H9 (cell line): Measurements from ENCODE around the gene ARHGAP35. TPM values are rescaled to one million over a fixed set of nuclear protein-coding genes. Genes with fewer than 3 reads are reported as not detected.

Source experiments
- DNase-seq: peaks from one replicate; pipeline ENCODE4 v3.0.0-alpha.2; 2017
- H2AFZ ChIP-seq: one replicate; pipeline ENCODE4 v1.6.1; 2013; ENCODE audit warnings: mild to moderate bottlenecking, low read length, control low read depth, moderate library complexity
- H2AK5ac ChIP-seq: 2 replicates; pipeline ENCODE4 v1.6.1; 2013; ENCODE audit warnings: low read length, control low read depth, mixed read lengths; ENCODE audit not compliant: insufficient read length
- H2BK120ac ChIP-seq: one replicate; pipeline ENCODE4 v1.6.1; 2013; ENCODE audit warnings: low read depth, mild to moderate bottlenecking, low read length, control low read depth, inconsistent platforms; ENCODE audit not compliant: poor library complexity, severe bottlenecking
- H2BK12ac ChIP-seq: 2 replicates; pipeline ENCODE4 v1.6.1; 2013; ENCODE audit warnings: low read length, control low read depth, mixed read lengths, low read depth; ENCODE audit not compliant: insufficient read length
- H2BK15ac ChIP-seq: 2 replicates; pipeline ENCODE4 v1.6.1; 2013; ENCODE audit warnings: low read depth, low read length, control low read depth
- H2BK20ac ChIP-seq: one replicate; pipeline ENCODE4 v1.6.1; 2013; ENCODE audit warnings: low read depth, mild to moderate bottlenecking, low read length, control low read depth, inconsistent platforms; ENCODE audit not compliant: poor library complexity, severe bottlenecking
- H2BK5ac ChIP-seq: 2 replicates; pipeline ENCODE4 v1.6.1; 2013; ENCODE audit warnings: low read length, control low read depth, mixed read lengths; ENCODE audit not compliant: insufficient read length
- H3K14ac ChIP-seq: 2 replicates; pipeline ENCODE4 v1.6.1; 2013; ENCODE audit warnings: low read length, control low read depth; ENCODE audit not compliant: insufficient read depth
- H3K18ac ChIP-seq: 2 replicates; pipeline ENCODE4 v1.6.1; 2013; ENCODE audit warnings: low read depth, mild to moderate bottlenecking, mixed read lengths, low read length, control low read depth; ENCODE audit not compliant: insufficient read length
- H3K23ac ChIP-seq: 2 replicates; pipeline ENCODE4 v1.6.1; 2013; ENCODE audit warnings: low read length, control low read depth, mixed read lengths, low read depth; ENCODE audit not compliant: insufficient read length
- H3K23me2 ChIP-seq: 2 replicates; pipeline ENCODE4 v1.6.1; 2013; ENCODE audit warnings: low read depth, mild to moderate bottlenecking, mixed read lengths, low read length, control low read depth; ENCODE audit not compliant: insufficient read length, poor library complexity, severe bottlenecking
- H3K27ac ChIP-seq: 2 replicates; pipeline ENCODE4 v1.5.1; 2013; ENCODE audit warnings: low read length, control low read depth, mixed read lengths, low read depth; ENCODE audit not compliant: insufficient read length
- H3K27me3 ChIP-seq: 2 replicates; pipeline ENCODE4 v1.6.1; 2013; ENCODE audit warnings: low read length, control low read depth, inconsistent platforms; ENCODE audit not compliant: insufficient read depth
- H3K4ac ChIP-seq: 2 replicates; pipeline ENCODE4 v1.6.1; 2013; ENCODE audit warnings: low read depth, mild to moderate bottlenecking, control low read depth, inconsistent platforms, low read length, moderate library complexity
- H3K4me1 ChIP-seq: 2 replicates; pipeline ENCODE4 v1.6.1; 2013; ENCODE audit warnings: low read length, control low read depth, inconsistent platforms; ENCODE audit not compliant: insufficient read depth
- H3K4me2 ChIP-seq: 2 replicates; pipeline ENCODE4 v1.6.1; 2013; ENCODE audit warnings: low read length, control low read depth, mixed read lengths; ENCODE audit not compliant: insufficient read length, insufficient read depth
- H3K56ac ChIP-seq: 2 replicates; pipeline ENCODE4 v1.6.1; 2013; ENCODE audit warnings: low read depth, mild to moderate bottlenecking, mixed read lengths, low read length, control low read depth; ENCODE audit not compliant: insufficient read length
- H3K79me1 ChIP-seq: 2 replicates; pipeline ENCODE4 v1.6.1; 2013; ENCODE audit warnings: low read depth, mild to moderate bottlenecking, moderate library complexity, low read length, control low read depth, inconsistent platforms; ENCODE audit not compliant: insufficient read depth, poor library complexity, severe bottlenecking
- H3K79me2 ChIP-seq: 2 replicates; pipeline ENCODE4 v1.6.1; 2013; ENCODE audit warnings: low read length, control low read depth, inconsistent platforms; ENCODE audit not compliant: insufficient read depth
- H3K9ac ChIP-seq: 2 replicates; pipeline ENCODE4 v1.6.1; 2013; ENCODE audit warnings: low read length, control low read depth, mixed read lengths; ENCODE audit not compliant: insufficient read length; ENCODE audit errors: extremely low read depth
- H3K9me3 ChIP-seq: one replicate; pipeline ENCODE4 v1.6.1; 2013; ENCODE audit warnings: low read depth, low read length, inconsistent platforms; ENCODE audit not compliant: control insufficient read depth
- H3T11ph ChIP-seq: one replicate; pipeline ENCODE4 v1.6.1; 2013; ENCODE audit warnings: mild to moderate bottlenecking, low read length, control low read depth, inconsistent platforms
- H4K20me1 ChIP-seq: one replicate; pipeline ENCODE4 v1.6.1; 2013; ENCODE audit not compliant: control insufficient read depth, insufficient read length, insufficient read depth
- H4K5ac ChIP-seq: 2 replicates; pipeline ENCODE4 v1.6.1; 2013; ENCODE audit warnings: low read depth, mild to moderate bottlenecking, mixed read lengths, low read length, control low read depth; ENCODE audit not compliant: insufficient read length
- H4K8ac ChIP-seq: replicated peaks from 2 replicates; pipeline ENCODE4 v1.6.1; 2013; ENCODE audit warnings: low read length, control low read depth, mixed read lengths, low read depth; ENCODE audit not compliant: insufficient read length
- H4K91ac ChIP-seq: 2 replicates; pipeline ENCODE4 v1.6.1; 2013; ENCODE audit warnings: low read depth, mild to moderate bottlenecking, moderate library complexity, mixed read lengths, low read length, control low read depth; ENCODE audit not compliant: insufficient read length
- H3K27ac Mint-ChIP-seq, 3 experiments: 2 replicates in 2 of 3; 3 replicates in 1 of 3; pipeline ENCODE4 v1.8.0; 2020 to 2021; ENCODE audit warnings: mixed read lengths in 3 of 3, mild to moderate bottlenecking in 1 of 3, moderate library complexity in 1 of 3
- H3K27me3 Mint-ChIP-seq: 2 replicates; pipeline ENCODE4 v1.8.0; 2021; ENCODE audit warnings: low read depth, mild to moderate bottlenecking, moderate library complexity, mixed read lengths
- H3K36me3 Mint-ChIP-seq, 3 experiments: 2 replicates in 2 of 3; 3 replicates in 1 of 3; pipeline ENCODE4 v1.8.0; 2020 to 2021; ENCODE audit warnings: low read depth in 3 of 3, mixed read lengths in 3 of 3; ENCODE audit not compliant: insufficient read depth in 1 of 3
- H3K4me1 Mint-ChIP-seq, 2 experiments: 2 replicates each; pipeline ENCODE4 v1.8.0; 2020; ENCODE audit warnings: mixed read lengths in 2 of 2
- H3K4me3 Mint-ChIP-seq, 2 experiments: 2 replicates in 1 of 2; 3 replicates in 1 of 2; pipeline ENCODE4 v1.8.0; 2020 to 2021; ENCODE audit warnings: mild to moderate bottlenecking in 2 of 2, mixed read lengths in 2 of 2, moderate library complexity in 1 of 2
- H3K9me3 Mint-ChIP-seq, 2 experiments: 2 replicates in 1 of 2; 3 replicates in 1 of 2; pipeline ENCODE4 v1.8.0; 2020; ENCODE audit warnings: mild to moderate bottlenecking in 2 of 2, mixed read lengths in 2 of 2, moderate library complexity in 1 of 2
- CTCF ChIP-seq: fragments of 200-600 bp; sonication (generic); conservative IDR thresholded peaks from 3 replicates; pipeline ENCODE4 v1.8.0; 2021; ENCODE audit warnings: antibody characterized with exemption, mild to moderate bottlenecking
- WGBS: extraction: QIAGEN DNeasy Blood & Tissue Kit; methylation state at CpG from one replicate; pipeline ENCODE4 v1.1.7; 2013; ENCODE audit warnings: missing lambda C conversion rate, low lambda C conversion rate, mixed read lengths; ENCODE audit not compliant: insufficient read length; ENCODE audit errors: extremely low coverage; 5-methylcytosine and 5-hydroxymethylcytosine counted together
- total RNA-seq: library from RNA; stranded (reverse); gene quantifications from 2 replicates; pipeline ENCODE4 v1.2.1, GENCODE V29; 2021

ARHGAP35 gene
- total RNA-seq, 1 experiment from 2014 or later, result 49.8 TPM

- H3K4me1 ChIP-seq, result peaks cover 4% of the 10 kb centered on the region; the same call in 1 of the 2 replicates
- peak overlapping the region; percentile 82 for H3K18ac ChIP-seq
- Mint-ChIP-seq H3K27me3 (peaks cover 17% of the 10 kb centered on the region), H3K9me3 (no peaks in the 10 kb centered on the region), H3K4me3 (peak overlapping the region; percentile 55 to 72), H3K4me1 (peaks cover 8 to 17% of the 10 kb centered on the region in 2 experiments), H3K36me3 (no peaks in the 10 kb centered on the region), H3K27ac (peak overlapping the region; percentile 92 to 96 (median 92))
- peak; percentile 97 for DNase-seq
- H2AFZ ChIP-seq, result no peak overlapping the region
- H3K4ac ChIP-seq, result no peak overlapping the region
- H4K5ac ChIP-seq, result no peak overlapping the region
- no peaks in the 10 kb centered on the region for H4K20me1 ChIP-seq
- H3K23ac ChIP-seq, result no peak overlapping the region
- no peak overlapping the region for H2BK120ac ChIP-seq
- H4K8ac ChIP-seq, result no peak overlapping the region
- no peak overlapping the region for H2BK12ac ChIP-seq
- no peak overlapping the region for H3K9ac ChIP-seq
- H3K79me2 ChIP-seq, result no peaks in the 10 kb centered on the region
- peak overlapping the region; percentile 39 for H3K27ac ChIP-seq
- no peak overlapping the region for H2BK15ac ChIP-seq
- no CpG with 5 or more reads among the region's 41 CpGs for WGBS
- no peak overlapping the region for H2BK20ac ChIP-seq
- H3K23me2 ChIP-seq, result peaks cover 2% of the 10 kb centered on the region
- H3K4me2 ChIP-seq, result peak overlapping the region; percentile 13
- H2BK5ac ChIP-seq, result no peak overlapping the region
- H2AK5ac ChIP-seq, result no peak overlapping the region
- TF ChIP-seq CTCF, result peak; percentile 79
- peak overlapping the region; percentile 54 for H4K91ac ChIP-seq
- H3K9me3 ChIP-seq, result no peaks in the 10 kb centered on the region
- no peaks in the 10 kb centered on the region for H3K79me1 ChIP-seq
- H3T11ph ChIP-seq, result no peak overlapping the region
- H3K27me3 ChIP-seq, result peaks cover 2% of the 10 kb centered on the region; the same call in 1 of the 2 replicates
- H3K56ac ChIP-seq, result no peak overlapping the region
- peak overlapping the region; percentile 72 for H3K14ac ChIP-seq
Observed at GRCh38 chr19:46856062-46857022, 4.5 kb upstream of the ARHGAP35 start.
